ENCODE data around the gene VSIR.

The VSIR gene

GRCh38 chr10:71752391-71753090 is 20.8 kb downstream of the VSIR start:
- no peak for TF ChIP-seq REST (IDR thresholded peaks at IDR 0.05; ENCODE audit: insufficient read depth in 1 of 2, low read depth in 2 of 2, low read length in 2 of 2)
- TF ChIP-seq FOXP2 (optimal IDR thresholded peaks at IDR 0.05; ENCODE audit: borderline replicate concordance, extremely low read depth, extremely low read length, insufficient read depth), result no peak

- no peak for TF ChIP-seq POLR2AphosphoS5 (IDR thresholded peaks at IDR 0.05; ENCODE audit: low read depth, low read length)
- no peak for TF ChIP-seq FOXP2 (optimal IDR thresholded peaks at IDR 0.05; ENCODE audit: borderline replicate concordance, extremely low read depth, extremely low read length, insufficient read depth)
- no peak for TF ChIP-seq SIN3A (IDR thresholded peaks at IDR 0.05; ENCODE audit: borderline replicate concordance, insufficient read depth, low read length)
- TF ChIP-seq REST (IDR thresholded peaks at IDR 0.05; ENCODE audit: insufficient read depth in 1 of 2, low read depth in 2 of 2, low read length in 2 of 2), result no peak
- no peak for TF ChIP-seq TAF1 (IDR thresholded peaks at IDR 0.05; ENCODE audit: borderline replicate concordance, insufficient read depth, low read length)
Measured at GRCh38 chr10:71751515-71752224, 21.6 kb downstream of the VSIR start.

- no peak for TF ChIP-seq TAF1 (IDR thresholded peaks at IDR 0.05; ENCODE audit: borderline replicate concordance, insufficient read depth, low read length)
- TF ChIP-seq SIN3A (IDR thresholded peaks at IDR 0.05; ENCODE audit: borderline replicate concordance, insufficient read depth, low read length), result no peak
- TF ChIP-seq POLR2AphosphoS5 (IDR thresholded peaks at IDR 0.05; ENCODE audit: low read depth, low read length), result no peak
- TF ChIP-seq FOXP2 (optimal IDR thresholded peaks at IDR 0.05; ENCODE audit: borderline replicate concordance, extremely low read depth, extremely low read length, insufficient read depth), result no peak
- TF ChIP-seq REST (IDR thresholded peaks at IDR 0.05; ENCODE audit: insufficient read depth in 1 of 2, low read depth in 2 of 2, low read length in 2 of 2), result no peak
Measured at GRCh38 chr10:71750986-71751385, 22.3 kb downstream of the VSIR start.

GRCh38 chr10:71750124-71750841 is 23.0 kb downstream of the VSIR start:
- TF ChIP-seq TAF1 (IDR thresholded peaks at IDR 0.05; ENCODE audit: borderline replicate concordance, insufficient read depth, low read length) (no peak), FOXP2 (optimal IDR thresholded peaks at IDR 0.05; ENCODE audit: borderline replicate concordance, extremely low read depth, extremely low read length, insufficient read depth) (no peak), POLR2AphosphoS5 (IDR thresholded peaks at IDR 0.05; ENCODE audit: low read depth, low read length) (no peak), REST (IDR thresholded peaks at IDR 0.05; ENCODE audit: insufficient read depth in 1 of 2, low read depth in 2 of 2, low read length in 2 of 2) (no peak), SIN3A (IDR thresholded peaks at IDR 0.05; ENCODE audit: borderline replicate concordance, insufficient read depth, low read length) (no peak)

Data from PFSK-1 (cell line).